Subcutaneous adipose tissue (tissue), 4 donors: ENCODE data around the gene DNAH2. TPM values are rescaled to one million over a fixed set of nuclear protein-coding genes. Genes with fewer than 3 reads are reported as not detected.

Experiments used
- total RNA-seq, 4 donors: library from RNA; depleted of rRNA; stranded (reverse); fragments of >200 nt; gene quantifications; one replicate each; pipeline ENCODE4 v1.1.0, GENCODE V29; 2016
- TF ChIP-seq, protein P1 (sequence below): fragments of 450-650 bp; IDR thresholded peaks from one replicate; pipeline ENCODE4 v1.5.1; 2016; ENCODE audit warnings: low read depth, mild to moderate bottlenecking, control low read depth, antibody characterized with exemption, moderate library complexity

Gene DNAH2
- total RNA-seq, 4 donors from 2014 or later = under 0.01 to 0.22 (median 0.18) TPM

DNA sequence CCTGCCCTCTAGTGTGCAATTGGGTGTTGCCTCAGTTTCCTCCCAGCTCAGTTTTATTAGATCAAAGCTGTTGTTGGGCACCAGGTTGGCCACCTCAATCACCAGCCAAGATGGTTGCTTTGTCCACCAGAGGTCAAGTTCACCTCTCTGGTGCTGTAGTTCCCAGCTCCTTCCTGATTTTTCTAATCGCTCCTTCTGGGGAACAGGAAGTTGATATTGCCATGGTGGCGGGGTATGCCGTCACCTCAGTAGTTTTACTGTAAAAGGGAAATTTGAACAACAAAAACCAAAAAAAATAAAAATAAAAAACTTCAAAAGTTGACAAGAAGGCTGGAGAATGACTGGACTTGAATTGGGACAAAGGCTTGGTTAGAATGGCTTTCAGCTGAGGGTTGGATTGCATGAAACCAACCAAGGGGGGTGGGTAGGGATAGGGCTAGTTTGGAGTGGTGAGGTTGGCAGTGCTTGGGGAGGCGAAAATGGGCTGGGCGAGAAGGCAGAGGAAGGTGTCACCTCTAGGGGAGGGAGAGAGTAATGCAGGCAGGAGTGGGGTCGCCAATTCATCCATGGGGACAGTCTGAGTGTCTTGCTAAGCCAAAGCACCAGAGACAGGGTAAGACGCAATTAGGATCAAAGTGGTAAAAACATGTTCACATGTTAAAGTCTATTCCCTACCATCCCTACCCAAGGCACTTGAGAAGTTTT, 6.3 kb upstream of the DNAH2 start:
- TF ChIP-seq, protein P1, sequence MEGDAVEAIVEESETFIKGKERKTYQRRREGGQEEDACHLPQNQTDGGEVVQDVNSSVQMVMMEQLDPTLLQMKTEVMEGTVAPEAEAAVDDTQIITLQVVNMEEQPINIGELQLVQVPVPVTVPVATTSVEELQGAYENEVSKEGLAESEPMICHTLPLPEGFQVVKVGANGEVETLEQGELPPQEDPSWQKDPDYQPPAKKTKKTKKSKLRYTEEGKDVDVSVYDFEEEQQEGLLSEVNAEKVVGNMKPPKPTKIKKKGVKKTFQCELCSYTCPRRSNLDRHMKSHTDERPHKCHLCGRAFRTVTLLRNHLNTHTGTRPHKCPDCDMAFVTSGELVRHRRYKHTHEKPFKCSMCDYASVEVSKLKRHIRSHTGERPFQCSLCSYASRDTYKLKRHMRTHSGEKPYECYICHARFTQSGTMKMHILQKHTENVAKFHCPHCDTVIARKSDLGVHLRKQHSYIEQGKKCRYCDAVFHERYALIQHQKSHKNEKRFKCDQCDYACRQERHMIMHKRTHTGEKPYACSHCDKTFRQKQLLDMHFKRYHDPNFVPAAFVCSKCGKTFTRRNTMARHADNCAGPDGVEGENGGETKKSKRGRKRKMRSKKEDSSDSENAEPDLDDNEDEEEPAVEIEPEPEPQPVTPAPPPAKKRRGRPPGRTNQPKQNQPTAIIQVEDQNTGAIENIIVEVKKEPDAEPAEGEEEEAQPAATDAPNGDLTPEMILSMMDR = no peak

DNA sequence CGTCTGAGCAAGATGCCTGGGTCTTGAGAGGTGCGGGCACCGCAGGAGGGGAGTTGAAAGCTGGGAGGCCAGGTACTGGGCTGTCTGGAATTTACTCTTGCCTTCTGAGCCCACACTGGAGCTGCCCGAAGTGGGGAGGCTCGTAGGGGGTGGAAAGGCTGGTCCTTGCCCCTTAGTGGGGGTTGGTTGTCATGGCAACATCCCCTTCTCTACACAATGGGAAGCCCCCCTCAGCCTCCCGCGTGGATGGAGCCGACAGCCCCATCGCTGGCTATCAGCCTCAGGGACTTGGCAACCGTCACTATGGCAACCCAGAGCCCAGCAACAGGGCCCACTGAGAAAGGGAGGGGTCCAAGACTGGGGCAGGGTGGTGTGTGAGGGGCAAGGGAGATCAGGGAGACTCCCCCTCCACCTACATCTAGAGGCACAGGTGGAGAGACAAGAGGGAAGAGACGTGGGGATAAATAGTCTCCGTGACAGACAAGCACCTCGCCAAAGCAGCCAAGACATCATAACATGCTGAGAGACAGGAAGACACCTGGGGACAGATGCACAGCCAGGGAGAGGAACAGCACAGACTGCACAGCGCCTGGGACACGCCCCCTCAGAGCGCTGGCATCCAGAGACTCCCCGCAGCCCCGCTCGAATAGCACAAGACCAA, 5.3 kb upstream of the DNAH2 start:
- TF ChIP-seq, protein P1 = no peak

DNA sequence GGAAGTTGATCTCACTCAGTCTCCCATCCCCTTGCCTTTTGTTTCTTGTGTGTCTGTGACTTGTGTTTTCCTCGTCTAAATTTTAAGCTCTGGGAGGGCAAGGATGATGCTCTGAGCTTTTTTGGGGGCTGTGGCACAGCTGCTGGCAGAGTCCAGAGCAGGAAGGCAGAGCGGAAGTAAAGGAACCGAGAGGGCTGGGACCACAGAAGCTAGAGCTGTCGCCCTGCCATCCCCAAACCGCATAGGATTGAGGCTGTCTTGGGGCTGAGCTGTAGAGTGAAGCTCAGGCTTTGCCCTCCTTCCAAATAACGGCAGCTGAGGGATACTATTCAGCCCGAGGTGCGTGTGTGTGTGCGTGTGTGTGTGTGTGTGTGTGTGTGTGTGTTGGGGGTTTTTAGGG, 3.8 kb upstream of the DNAH2 start:
- TF ChIP-seq, protein P1 = no peak

DNA sequence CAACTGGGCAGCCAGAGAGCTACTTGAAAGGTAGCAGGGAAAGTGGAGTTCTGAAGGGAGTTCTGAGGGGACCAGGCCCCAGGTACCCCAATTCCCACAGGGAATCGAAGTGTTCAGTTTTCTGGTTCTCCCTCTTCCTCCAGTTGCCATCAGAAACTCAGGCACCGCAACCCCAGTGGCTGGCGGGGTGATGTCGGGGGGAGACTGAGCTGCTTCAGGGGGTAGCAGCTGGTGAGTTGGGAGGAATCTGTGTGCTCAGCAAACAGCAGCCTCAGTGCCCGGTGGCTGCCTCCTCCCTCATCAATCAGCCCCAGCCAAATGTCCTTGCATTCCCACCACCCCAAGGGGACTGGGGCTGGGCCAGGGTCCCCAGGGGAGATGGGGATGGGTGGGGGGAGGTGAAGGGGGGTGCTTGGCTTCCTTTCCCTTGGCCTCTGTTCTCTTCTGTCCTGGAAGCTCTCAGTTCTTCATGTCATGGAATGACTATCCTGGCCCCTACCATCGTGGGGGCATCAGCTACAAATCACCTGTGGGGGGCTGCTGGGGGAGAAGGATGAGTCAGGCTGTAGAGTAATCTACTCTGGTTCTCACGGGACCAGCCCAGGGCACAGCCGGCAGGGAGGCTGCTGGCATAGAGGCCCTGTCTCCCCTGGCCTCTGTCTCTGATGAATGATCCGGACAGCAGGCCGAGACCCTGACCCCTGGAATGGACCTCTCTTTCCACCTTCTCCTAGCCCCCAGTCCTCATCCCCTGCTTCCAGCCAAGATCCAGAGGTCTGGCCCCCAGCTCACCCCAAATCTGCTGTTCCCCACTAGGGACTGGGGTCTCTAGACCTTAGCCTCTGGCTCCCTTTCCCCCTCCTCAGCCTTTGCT, 2.6 kb upstream of the DNAH2 start:
- TF ChIP-seq, protein P1 = no peak

DNA sequence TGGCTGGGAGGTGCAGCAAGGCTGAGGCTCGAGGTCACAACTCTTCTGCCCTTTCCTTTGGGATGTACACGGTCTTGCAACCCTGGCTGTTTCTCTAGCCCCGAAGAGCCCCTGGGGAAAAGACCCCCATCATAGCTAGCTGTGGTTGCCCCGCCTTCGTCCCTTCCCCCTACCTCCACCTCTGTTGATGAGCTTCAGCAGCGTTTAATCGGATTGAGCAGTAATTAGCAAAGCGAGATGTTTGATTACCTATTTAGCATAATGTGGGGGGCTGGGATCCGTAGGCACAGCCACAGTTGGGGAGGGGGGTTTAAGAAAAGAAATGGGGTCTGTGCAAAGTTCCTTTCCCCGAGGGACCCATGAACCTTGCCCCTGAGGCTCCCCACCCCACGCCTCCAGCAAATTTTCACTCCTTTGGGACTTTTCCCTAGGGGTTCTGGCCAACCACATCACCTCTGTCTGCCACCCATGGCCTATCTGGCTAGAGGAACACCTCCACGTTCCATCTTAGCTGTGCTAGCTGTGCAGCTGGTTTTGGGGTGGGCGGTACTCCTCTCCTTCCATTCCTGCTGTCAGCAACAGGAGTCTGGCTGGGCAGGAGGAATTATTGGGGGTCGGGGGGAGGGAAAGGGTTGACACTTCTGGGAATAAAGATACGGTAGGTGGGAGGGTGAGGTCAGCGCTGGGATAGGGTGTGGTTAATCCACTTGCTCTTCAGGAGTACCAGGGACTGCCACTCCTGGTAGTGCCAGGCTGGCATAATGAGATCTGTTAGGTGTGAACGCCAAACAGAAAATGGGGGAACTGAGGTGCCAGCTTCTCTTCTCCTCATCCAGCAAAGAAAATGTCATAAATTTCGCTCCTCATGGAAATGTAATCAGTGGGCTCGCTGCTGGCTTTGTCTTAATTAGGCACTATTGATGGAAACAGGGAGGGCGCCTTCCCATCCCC, 1.3 kb upstream of the DNAH2 start:
- TF ChIP-seq, protein P1 = no peak

DNA sequence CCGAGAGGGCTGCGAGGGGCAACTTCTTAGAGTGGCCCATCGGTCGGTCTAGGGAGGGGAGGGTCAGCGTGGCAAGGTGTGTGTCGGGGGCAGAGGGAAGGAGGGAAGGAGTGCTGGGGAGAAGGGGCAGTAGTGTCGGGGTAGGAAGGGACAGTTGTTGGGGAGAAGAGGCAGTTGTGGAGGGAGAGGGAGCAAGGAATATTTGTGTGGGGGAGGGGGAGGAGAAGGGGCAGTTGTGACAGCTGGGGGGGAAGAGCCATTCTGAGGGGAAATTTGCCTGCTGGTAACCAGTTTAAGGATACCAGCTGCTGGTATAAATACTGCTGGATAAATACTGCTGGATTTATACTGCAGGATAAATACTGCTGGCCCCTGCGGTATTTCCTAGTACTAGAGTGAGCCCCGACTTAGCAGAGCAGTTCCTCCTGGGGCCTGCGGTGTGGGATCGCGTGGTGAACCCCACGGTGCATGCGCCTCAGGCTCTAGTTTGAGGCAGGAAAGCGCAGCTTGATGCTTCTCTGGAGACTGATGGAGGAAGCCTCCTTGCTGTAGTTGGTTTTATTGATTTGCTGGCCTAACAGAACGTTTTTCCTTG, 309 bp downstream of the DNAH2 start:
- TF ChIP-seq, protein P1 = no peak
